Nephron (organoid): ENCODE data around the gene FAM169A.
A peak's percentile ranks its signal among the peaks of the same experiment; 100 is the strongest.
"Not testable (repeated sequence)": the region's sequence is repeated elsewhere in the genome, so short reads cannot be mapped to it uniquely, and the experiment has no call there.

Experiments used
- H3K27ac Mint-ChIP-seq, 3 experiments: 2 replicates each; pipeline ENCODE4 v1.8.0; 2020; ENCODE audit warnings: mixed read lengths in 3 of 3, mild to moderate bottlenecking in 2 of 3, moderate library complexity in 1 of 3
- H3K27me3 Mint-ChIP-seq: 2 replicates; pipeline ENCODE4 v1.8.0; 2021; ENCODE audit warnings: low read depth, mild to moderate bottlenecking, moderate library complexity, mixed read lengths
- H3K36me3 Mint-ChIP-seq: 2 replicates; pipeline ENCODE4 v1.8.0; 2020; ENCODE audit warnings: low read depth, mixed read lengths
- H3K4me1 Mint-ChIP-seq: 2 replicates; pipeline ENCODE4 v1.8.0; 2020; ENCODE audit warnings: mixed read lengths
- H3K4me3 Mint-ChIP-seq, 3 experiments: 2 replicates each; pipeline ENCODE4 v1.8.0; 2020; ENCODE audit warnings: mild to moderate bottlenecking in 3 of 3, mixed read lengths in 3 of 3, moderate library complexity in 2 of 3
- H3K9me3 Mint-ChIP-seq: 2 replicates; pipeline ENCODE4 v1.8.0; 2020; ENCODE audit warnings: mixed read lengths
- TF ChIP-seq, protein P1 (sequence below), 3 experiments: fragments of 200-600 bp; sonication (generic); IDR thresholded peaks; one replicate each; pipeline ENCODE4 v1.5.0; 2021; ENCODE audit warnings: antibody characterized with exemption in 3 of 3; ENCODE audit not compliant: unreplicated experiment in 3 of 3

FAM169A gene

GRCh38 chr5:74766418-74766848, 99.8 kb downstream of the FAM169A start:
- H3K27me3 Mint-ChIP-seq = no peaks in the 10 kb centered on the region
- H3K4me3 Mint-ChIP-seq = peak overlapping the region; percentile 99 to 100 (median 100)
- peaks cover 32% of the 10 kb centered on the region for H3K36me3 Mint-ChIP-seq
- peaks cover 27% of the 10 kb centered on the region for H3K4me1 Mint-ChIP-seq
- H3K27ac Mint-ChIP-seq = peak overlapping the region; percentile 93 to 99 (median 96)
- TF ChIP-seq, protein P1, sequence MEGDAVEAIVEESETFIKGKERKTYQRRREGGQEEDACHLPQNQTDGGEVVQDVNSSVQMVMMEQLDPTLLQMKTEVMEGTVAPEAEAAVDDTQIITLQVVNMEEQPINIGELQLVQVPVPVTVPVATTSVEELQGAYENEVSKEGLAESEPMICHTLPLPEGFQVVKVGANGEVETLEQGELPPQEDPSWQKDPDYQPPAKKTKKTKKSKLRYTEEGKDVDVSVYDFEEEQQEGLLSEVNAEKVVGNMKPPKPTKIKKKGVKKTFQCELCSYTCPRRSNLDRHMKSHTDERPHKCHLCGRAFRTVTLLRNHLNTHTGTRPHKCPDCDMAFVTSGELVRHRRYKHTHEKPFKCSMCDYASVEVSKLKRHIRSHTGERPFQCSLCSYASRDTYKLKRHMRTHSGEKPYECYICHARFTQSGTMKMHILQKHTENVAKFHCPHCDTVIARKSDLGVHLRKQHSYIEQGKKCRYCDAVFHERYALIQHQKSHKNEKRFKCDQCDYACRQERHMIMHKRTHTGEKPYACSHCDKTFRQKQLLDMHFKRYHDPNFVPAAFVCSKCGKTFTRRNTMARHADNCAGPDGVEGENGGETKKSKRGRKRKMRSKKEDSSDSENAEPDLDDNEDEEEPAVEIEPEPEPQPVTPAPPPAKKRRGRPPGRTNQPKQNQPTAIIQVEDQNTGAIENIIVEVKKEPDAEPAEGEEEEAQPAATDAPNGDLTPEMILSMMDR (IDR thresholded peaks at IDR 0.05; ENCODE audit: unreplicated experiment in 3 of 3) = peak; percentile 26 to 49 (median 27)
- no peaks in the 10 kb centered on the region for H3K9me3 Mint-ChIP-seq

DNA sequence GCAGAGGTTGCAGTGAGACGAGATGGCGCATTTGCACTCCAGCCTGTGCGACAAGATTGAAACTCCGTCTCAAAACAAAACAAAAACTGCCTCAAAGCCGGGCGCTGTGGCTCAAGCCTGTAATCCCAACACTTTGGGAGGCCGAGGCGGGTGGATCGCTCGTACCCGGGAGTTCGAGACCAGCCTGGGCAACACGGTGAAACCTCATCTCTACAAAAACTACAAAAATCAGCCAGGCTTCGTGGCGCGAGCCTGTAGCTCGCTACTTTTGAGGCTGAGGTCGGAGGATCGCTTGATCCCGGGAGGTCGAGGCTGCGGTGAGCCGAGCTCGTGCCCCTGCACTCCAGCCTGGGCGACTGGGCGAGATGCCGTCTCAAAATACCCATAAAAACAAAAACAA, 100.3 kb downstream of the FAM169A start:
- Mint-ChIP-seq H3K36me3 (peaks cover 32% of the 10 kb centered on the region), H3K27ac (peak overlapping the region in 1 of 3 experiments; percentile 96), H3K4me3 (peak overlapping the region; percentile 99 to 100 (median 100)), H3K27me3 (no peaks in the 10 kb centered on the region), H3K9me3 (no peaks in the 10 kb centered on the region), H3K4me1 (peaks cover 27% of the 10 kb centered on the region)
- TF ChIP-seq, protein P1 (IDR thresholded peaks at IDR 0.05; ENCODE audit: unreplicated experiment in 3 of 3) = no peak

DNA sequence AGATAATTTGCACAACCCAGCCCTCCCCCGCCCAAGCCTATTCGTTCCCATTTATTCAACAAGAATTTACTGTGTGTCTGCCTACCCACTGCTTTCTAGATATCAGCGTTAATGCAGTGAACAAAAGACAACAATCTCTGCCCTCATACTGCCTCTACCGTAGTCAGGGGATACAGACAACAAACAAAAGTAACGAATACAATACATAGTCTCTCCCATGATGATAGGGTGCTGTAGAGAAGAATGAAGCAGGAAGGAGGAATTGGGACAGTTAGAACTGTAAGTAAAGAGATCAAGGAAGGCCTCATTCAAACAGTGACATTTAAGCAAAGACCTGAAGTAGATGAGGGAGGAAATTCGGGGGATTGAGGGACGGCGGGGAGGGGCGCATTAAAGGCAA, 101.0 kb downstream of the FAM169A start:
- H3K9me3 Mint-ChIP-seq = no peaks in the 10 kb centered on the region
- peaks cover 31% of the 10 kb centered on the region for H3K36me3 Mint-ChIP-seq
- H3K4me3 Mint-ChIP-seq = peak overlapping the region; percentile 85 to 100 (median 100)
- no peaks in the 10 kb centered on the region for H3K27me3 Mint-ChIP-seq
- H3K4me1 Mint-ChIP-seq = peaks cover 27% of the 10 kb centered on the region
- TF ChIP-seq, protein P1 (IDR thresholded peaks at IDR 0.05; ENCODE audit: unreplicated experiment in 3 of 3) = no peak
- H3K27ac Mint-ChIP-seq = peak overlapping the region; percentile 52 to 72 (median 65)

- Mint-ChIP-seq H3K27ac (no peak overlapping the region), H3K9me3 (no peaks in the 10 kb centered on the region), H3K4me1 (peaks cover 27% of the 10 kb centered on the region), H3K36me3 (peaks cover 27% of the 10 kb centered on the region), H3K27me3 (no peaks in the 10 kb centered on the region), H3K4me3 (no peak overlapping the region)
- TF ChIP-seq, protein P1 (IDR thresholded peaks at IDR 0.05; ENCODE audit: unreplicated experiment in 3 of 3) = no peak
Observed at GRCh38 chr5:74763504-74763903, 102.7 kb downstream of the FAM169A start.

- Mint-ChIP-seq H3K36me3 (peaks cover 35% of the 10 kb centered on the region), H3K9me3 (no peaks in the 10 kb centered on the region), H3K4me3 (no peak overlapping the region), H3K27ac (no peak overlapping the region), H3K4me1 (peaks cover 26% of the 10 kb centered on the region), H3K27me3 (no peaks in the 10 kb centered on the region)
- TF ChIP-seq, protein P1 (IDR thresholded peaks at IDR 0.05; ENCODE audit: unreplicated experiment in 3 of 3) = no peak
Observed at GRCh38 chr5:74762599-74762998, 103.6 kb downstream of the FAM169A start.

DNA sequence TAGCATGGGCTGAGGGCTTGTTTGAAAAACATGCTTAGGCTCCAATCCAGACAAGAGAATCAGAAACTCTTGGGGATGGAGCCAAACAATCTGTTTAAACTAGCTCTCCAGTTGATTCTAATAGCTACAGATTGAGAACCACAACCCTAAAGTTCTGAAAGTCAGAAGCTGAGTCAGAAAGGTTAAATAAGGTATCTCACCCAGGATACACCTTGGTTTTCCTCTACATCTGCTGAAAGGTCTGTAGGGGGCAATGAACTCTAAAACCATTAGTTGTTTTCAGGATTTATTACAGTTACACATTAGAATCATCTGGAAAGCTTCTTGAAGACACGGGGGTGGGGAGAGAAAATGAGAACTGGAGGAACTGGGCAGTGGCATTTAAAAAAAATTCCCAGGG, 104.9 kb downstream of the FAM169A start:
- H3K27ac Mint-ChIP-seq = no peak overlapping the region
- H3K4me3 Mint-ChIP-seq = no peak overlapping the region
- peaks cover 48% of the 10 kb centered on the region for H3K36me3 Mint-ChIP-seq
- H3K27me3 Mint-ChIP-seq = no peaks in the 10 kb centered on the region
- TF ChIP-seq, protein P1 (IDR thresholded peaks at IDR 0.05; ENCODE audit: unreplicated experiment in 3 of 3) = no peak
- H3K4me1 Mint-ChIP-seq = peaks cover 12% of the 10 kb centered on the region
- H3K9me3 Mint-ChIP-seq = peaks cover 5% of the 10 kb centered on the region

- H3K36me3 Mint-ChIP-seq = peaks cover 64% of the 10 kb centered on the region
- H3K4me3 Mint-ChIP-seq, H3K27ac Mint-ChIP-seq, H3K9me3 Mint-ChIP-seq, H3K27me3 Mint-ChIP-seq, H3K4me1 Mint-ChIP-seq: not testable (repeated sequence)
Observed at GRCh38 chr5:74748742-74749141, 117.4 kb downstream of the FAM169A start.
